ENCODE data around the gene RNF169. TPM values are rescaled to one million over a fixed set of nuclear protein-coding genes. Genes with fewer than 3 reads are reported as not detected.
"Not testable (repeated sequence)": the region's sequence is repeated elsewhere in the genome, so short reads cannot be mapped to it uniquely, and the experiment has no call there.

The RNF169 gene
- polyA plus RNA-seq, 4 donors, result 14.3 to 19.3 (median 18.3) TPM

DNA sequence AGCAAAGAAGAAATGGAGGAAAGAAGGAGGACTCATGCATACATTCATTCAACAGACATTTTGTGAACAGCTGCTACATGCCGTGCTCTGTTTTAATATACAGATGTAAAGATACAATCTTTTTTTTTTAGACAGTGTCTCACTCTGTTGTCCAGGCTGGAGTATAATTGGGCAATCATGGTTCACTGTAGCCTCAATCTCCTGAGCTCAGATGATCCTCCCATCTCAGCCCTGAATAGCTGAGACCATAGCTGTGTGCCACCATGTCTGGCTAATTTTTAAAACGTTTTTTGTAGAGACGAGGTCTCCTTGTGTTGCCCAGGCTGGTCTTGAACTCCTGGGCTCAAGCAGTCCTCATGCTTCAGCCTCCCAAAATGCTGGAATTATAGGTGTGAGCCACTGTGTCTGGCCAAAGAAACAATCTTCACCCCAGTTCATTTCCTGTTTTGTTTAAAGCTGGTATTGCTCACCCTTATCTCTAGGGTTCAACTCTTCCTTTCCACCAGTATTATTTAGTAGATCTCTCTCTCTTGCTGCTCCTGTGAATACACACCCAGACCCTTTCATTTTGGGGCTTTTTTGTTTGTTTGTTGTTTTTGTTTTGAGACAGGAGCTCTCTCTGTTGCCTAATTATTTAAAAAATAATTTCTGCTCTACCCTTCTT, 69.8 kb downstream of the RNF169 start:
- DNase-seq (ENCODE audit: low read depth in 4 of 4, low spot score in 2 of 4), result no peak

DNA sequence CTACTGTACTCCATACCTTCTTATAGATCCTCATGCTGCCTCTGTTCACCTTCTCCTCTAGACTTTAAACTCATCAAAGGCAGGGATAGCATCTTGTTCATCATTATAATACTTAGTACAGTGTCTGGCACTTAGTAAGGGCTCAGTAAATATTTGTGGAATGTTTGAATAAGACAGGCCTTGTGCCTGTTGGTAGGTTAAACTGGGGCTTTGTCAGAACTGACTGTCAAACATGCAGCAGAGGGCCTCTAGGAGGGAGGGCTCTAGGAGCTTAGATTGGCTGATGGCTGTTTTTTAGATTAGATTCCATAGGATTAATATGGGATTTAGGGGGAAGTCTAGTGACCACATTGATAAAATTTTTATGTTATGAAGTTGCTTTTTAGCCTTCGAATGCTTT, 70.8 kb downstream of the RNF169 start:
- no peak for DNase-seq (ENCODE audit: low read depth in 4 of 4, low spot score in 2 of 4)

DNA sequence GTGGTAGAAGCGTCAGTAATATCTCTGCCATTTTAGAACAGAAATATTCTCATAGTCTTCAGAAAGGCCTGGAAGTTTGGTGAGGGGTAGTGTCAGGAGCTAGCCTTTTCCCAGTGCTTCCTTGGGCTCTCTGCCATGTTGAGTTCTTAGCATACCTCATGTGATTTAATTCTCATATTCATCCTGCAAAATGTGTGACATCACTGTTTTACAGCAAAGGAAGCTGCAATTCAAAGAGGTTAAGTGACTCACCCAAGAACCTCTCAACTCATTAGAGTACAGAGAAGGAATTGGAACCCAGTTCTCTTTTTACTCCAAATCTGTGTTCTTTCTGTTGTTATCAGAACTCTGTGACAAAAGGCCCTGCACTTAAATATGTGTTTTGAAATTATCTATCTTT, 72.1 kb downstream of the RNF169 start:
- no peak for DNase-seq (ENCODE audit: low read depth in 4 of 4, low spot score in 2 of 4)

DNA sequence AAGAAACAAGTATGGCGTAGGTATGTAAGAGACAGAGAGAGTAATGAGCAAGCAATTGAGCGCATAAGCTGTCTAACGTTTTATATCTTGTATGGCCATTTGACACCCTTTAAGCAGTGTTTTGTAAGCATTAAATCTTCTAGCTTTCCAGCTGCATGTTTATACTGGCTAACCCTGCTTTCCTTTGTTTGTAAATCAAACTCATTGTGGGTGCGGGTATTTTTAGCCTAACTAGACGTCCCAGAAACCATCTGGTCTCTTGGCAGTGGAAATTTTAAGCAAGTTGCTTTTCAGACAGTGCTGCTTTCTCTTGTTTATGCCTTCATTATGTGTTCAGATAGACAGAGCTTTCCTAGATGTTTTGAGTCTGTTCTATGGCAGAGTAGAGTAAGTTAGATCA, 73.5 kb downstream of the RNF169 start:
- DNase-seq (ENCODE audit: low read depth in 4 of 4, low spot score in 2 of 4), result peak; percentile 68 to 90 (median 86)

DNA sequence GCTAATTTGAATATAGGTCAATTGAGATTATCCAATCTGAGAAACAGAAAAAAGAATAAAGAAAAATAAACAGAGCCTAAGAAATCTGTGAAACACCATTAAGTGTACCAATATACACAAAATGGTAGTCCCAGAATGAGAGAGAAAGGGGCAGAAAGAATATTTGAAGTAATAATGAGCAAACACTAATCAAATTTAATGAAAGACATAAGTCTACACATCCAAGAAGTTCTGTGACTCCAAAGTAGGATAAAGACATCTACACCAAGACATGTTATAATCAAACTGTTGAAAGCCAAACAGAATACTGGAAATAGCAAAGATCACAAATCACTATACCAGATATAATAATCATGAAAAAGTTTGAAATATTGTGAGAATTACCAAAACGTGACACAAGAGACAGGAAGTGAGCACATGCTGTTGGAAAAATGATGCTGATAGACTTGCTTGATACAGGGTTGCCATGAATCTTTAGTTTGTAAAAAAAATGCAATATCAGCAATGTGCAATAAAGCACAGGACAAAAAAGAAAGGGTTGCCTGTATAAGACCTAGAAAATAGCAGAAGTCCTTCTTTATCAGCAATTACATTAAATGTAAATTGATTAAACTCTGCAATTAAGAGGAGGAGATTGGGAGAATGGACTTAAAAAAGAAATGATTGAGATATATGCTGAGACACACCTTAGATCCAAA, 75.8 kb downstream of the RNF169 start:
- DNase-seq (ENCODE audit: low read depth in 4 of 4, low spot score in 2 of 4), result no peak

DNA sequence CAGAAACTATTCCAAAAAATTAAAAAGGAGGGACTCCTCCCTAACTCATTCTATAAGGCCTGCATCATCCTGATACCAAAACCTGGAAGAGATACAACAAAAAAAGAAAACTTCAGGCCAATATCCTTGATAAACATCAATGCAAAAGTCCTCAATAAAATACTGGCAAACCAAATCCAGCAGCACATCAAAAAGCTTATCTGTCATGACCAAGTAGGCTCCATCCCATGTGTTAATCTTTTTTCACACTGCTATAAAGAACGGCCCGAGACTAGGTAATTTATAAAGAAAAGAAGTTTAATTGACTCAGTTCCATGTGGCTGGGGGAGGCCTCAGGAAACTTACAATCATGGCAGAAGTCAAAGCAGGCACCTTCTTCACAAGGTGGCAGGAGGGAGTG, 76.9 kb downstream of the RNF169 start:
- DNase-seq (ENCODE audit: low read depth in 4 of 4, low spot score in 2 of 4), result not testable (repeated sequence)

DNA sequence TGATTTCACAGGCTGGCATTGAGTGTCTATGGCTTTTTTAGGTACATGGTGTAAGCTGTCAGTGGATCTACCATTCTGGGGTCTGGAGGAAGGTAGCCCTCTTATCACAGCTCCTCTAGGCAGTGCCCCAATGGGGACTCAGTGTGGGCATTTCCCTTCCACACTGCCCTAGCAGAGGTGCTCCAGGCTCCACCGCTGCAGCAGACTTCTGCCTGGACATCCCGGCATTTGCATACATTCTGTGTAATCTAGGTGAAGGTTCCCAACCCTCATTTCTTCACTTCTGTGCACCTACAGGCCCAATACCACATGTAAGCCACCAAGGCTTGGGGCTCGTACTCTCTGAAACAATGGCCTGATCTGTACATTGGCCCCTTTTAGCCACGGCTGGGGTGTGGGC, 78.3 kb downstream of the RNF169 start:
- DNase-seq (ENCODE audit: low read depth in 4 of 4, low spot score in 2 of 4), result no peak

DNA sequence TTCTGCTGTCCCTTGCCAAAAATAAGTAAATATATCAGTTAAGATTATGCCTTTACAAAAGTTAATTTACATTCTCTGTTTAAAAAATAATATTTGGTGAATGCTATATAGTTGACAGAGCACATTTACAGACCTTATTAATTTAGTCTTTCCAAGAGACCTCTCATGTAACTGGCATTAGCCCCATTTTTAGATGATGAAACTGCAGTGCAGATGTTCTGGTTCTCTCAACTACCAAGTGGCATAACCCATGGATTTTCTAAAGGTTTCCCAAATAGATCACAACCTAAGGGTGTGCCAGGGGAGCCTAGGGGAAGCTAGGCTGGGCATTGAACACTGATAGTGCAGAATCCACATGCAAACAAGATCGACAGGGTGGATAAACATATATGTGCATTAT, 88.5 kb downstream of the RNF169 start:
- no peak for DNase-seq (ENCODE audit: low read depth in 4 of 4, low spot score in 2 of 4)

DNA sequence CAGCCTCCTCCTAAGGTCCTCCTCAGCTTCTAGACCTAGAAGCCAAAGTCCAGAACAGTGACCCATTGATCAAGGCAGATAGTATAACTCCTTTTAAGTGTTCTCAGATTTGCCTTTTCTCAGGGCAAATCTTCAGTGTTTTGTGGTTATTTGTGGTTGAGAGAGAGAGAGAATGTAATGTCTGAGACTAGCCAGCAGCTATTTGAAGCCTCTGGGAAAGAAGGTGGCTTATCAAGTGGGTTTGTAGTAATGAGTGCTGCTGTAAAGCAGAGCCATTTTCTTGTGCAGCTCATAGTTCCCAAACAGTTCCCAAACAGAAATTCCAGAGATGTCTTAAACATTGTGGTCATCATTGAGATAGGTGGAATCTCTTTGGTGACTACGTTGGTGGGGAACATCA, 89.5 kb downstream of the RNF169 start:
- no peak for DNase-seq (ENCODE audit: low read depth in 4 of 4, low spot score in 2 of 4)

DNA sequence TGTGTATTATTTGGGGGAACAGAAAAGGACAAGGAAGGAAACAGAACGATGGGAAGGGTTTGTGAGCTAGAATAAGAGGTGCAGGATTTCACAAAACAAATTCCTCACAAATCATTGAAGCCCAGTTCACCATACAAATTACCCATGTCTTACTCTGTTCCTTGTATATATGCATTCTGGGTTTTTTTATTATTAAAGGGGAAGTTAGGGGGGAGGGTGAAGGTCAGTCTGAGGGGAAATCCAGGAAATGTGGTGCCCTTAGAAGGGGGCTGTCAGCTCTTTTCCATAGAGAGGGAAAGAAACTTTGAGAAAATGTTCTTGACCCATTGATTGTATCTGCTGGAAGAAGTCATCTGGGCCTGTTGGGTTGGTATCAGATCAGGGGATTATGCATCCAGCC, 90.8 kb downstream of the RNF169 start:
- DNase-seq (ENCODE audit: low read depth in 4 of 4, low spot score in 2 of 4), result no peak

DNA sequence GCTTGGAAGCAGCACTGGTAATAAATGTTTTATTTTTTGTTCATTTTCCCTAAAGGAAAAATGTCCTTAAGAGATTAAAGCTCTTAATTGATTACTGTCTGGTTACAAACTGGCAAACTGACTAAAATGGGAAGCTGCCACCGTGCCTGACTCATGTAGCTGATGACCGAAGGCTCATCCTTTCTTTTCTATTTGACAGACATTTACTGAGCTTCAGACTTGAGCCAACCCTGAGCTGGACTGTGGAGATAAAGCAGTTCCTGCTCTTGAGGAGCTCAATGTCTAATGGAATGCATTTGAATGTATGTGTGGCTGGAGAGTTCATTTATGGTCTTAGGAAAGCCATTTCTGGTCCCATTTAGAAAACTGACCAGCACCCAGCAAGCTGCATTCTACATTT, 91.3 kb downstream of the RNF169 start:
- DNase-seq (ENCODE audit: low read depth in 4 of 4, low spot score in 2 of 4), result no peak

DNA sequence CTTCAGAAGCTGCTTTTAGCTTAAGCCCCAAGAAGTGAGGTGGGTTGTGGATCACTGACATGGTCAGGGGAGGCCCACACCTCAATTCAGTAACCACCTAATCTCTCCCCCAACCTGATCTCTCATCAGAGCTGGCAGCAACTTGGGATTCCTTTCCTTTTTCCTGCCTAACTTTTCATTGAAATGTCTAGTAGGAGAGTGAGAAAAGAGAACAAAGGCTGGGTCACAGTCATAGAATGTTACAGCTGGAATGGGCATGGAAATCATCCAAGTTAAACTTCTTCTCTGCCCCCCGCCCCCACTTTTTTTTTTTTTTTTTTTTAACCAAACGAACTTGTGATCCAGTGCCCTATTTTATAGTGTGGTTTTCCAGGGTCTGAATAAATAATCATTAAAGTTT, 91.8 kb downstream of the RNF169 start:
- no peak for DNase-seq (ENCODE audit: low read depth in 4 of 4, low spot score in 2 of 4)

DNA sequence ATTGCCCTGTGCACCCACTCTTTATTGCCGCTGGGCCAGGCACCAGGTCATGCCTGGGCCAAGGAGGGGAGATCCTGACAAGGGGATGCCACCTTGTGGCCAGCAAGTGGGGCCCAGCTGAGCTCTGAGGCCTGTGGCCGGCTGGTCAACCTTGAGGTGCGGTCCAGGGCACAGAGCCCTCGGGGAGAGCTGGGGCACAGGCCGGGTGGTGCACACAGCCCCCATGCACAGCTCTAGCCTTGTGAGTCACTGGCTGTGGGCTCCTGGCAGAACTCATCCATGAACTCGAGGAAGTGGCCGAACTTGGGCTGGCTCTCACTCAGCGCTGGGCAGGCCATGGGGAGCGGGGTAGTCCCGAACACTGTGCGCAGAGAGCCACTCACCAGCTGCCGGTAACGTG, 94.3 kb downstream of the RNF169 start:
- DNase-seq (ENCODE audit: low read depth in 4 of 4, low spot score in 2 of 4), result no peak

DNA sequence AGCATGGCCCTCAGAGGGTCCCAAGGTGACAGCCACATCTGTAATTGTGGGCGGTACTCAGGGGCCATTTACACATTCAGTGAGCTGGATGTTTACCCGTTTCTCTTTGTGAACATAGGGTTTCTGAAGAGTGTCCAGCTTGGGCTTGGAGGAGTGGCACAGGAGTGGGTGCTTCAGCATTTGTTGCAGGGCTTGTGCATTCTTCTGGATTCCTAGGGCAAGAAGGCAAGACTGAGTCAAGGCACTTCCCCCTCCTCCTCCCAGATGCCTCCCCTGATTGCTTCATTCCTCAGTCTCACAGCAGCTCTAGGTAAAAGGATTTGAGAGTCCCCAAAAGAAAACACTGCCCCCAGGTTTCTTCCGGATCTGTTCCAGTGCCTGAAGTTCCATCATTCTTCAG, 95.4 kb downstream of the RNF169 start:
- DNase-seq (ENCODE audit: low read depth in 4 of 4, low spot score in 2 of 4), result no peak

DNA sequence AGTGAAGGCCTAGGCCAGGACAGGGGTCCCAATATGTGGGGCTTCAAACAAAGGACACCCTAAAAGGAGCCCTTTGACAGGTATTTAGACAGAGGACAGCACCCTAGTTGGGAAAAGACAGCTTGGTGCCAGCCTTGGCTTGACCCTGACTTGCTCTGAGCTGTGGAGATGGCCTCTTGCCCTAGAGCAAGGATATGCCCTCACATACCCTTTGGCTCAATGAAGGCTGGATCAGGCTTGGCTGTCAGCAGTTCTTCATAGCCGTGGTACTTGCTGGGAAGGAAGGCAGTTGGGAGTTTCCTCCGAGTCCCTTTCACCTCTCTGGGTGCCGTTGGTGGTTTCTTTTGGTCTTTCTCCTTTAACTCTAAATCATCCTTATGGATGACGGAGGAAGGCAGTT, 96.2 kb downstream of the RNF169 start:
- no peak for DNase-seq (ENCODE audit: low read depth in 4 of 4, low spot score in 2 of 4)

DNA sequence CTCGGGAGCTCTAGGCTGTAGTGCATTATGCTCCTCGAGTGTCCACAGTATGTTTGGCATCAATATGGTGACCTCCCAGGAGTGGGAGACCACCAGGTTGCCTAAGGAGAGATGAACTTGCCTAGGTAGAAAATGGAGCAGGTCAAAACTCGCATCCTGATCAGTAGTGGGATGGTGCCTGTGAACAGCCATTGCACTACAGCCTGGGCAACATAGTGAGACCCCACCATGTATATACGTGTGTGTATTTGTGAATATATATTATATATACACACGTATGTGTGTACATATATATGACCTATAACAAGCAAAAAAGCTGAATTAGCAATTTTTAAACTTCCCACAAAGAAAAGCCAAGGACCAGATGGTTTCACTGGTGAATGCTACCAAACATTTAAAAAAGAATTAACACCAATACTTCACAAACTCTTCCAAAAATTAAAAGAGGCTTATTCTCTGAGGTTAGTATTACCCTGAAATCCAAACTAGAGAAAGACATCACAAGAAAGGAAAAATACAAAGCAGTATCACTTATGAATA, 97.4 kb downstream of the RNF169 start:
- no peak for DNase-seq (ENCODE audit: low read depth in 4 of 4, low spot score in 2 of 4)

DNA sequence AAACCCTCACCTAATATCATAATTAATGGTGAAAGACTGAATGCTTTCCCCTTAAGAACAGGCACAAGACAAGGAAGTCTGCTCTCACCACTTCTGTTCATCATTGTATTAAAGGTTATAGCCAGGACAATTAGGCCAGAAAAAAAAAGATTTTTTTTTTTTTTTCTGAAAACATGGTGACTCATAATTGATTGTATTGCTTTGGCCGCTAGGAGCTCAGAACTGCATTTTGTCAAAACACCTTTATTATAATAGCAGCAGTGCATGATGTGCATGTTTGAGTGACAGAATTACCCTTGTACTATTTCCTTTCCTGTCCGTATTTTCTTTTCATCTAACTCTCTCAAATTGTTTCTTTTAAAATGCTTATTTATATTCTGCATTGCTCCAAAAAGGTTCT, 98.1 kb downstream of the RNF169 start:
- no peak for DNase-seq (ENCODE audit: low read depth in 4 of 4, low spot score in 2 of 4)

DNA sequence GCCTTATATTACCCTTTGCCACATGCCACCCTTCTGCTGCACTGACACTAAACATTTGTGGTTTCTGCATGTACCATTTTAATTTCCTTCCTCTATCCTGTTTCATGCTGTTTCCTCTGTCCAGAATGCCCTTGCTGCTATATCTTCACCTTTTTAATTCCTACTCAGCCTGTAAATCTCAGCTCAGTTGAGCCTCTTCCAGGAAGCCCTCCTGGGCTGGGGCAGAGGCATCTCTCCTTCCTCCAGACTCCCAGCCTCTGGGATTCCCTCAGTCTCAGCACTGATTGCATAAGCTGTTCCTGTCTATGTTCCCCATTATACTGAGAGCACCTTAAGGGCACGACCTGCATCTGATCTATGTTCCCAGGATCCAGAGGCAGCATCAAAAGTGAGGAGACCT, 98.7 kb downstream of the RNF169 start:
- no peak for DNase-seq (ENCODE audit: low read depth in 4 of 4, low spot score in 2 of 4)

DNA sequence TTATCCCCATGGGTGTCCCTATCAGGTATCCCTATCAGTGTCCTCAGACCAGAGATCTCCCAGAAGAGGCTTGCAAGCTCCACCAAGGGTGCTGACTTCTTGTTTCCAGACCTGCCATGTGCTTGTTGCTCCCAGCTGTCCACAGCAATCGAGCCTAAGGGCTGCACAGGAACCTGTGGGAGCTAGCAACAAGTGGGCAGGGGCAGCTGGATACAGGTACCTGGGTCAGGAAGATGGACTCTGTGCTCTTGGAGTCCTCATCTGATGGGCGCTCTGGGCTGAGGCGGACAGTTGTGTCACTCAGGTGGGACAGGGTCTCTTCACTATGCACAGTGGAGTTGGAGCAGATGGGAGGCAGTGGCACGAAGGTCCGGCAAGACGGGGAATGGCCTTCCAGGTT, 99.2 kb downstream of the RNF169 start:
- DNase-seq (ENCODE audit: low read depth in 4 of 4, low spot score in 2 of 4), result no peak

DNA sequence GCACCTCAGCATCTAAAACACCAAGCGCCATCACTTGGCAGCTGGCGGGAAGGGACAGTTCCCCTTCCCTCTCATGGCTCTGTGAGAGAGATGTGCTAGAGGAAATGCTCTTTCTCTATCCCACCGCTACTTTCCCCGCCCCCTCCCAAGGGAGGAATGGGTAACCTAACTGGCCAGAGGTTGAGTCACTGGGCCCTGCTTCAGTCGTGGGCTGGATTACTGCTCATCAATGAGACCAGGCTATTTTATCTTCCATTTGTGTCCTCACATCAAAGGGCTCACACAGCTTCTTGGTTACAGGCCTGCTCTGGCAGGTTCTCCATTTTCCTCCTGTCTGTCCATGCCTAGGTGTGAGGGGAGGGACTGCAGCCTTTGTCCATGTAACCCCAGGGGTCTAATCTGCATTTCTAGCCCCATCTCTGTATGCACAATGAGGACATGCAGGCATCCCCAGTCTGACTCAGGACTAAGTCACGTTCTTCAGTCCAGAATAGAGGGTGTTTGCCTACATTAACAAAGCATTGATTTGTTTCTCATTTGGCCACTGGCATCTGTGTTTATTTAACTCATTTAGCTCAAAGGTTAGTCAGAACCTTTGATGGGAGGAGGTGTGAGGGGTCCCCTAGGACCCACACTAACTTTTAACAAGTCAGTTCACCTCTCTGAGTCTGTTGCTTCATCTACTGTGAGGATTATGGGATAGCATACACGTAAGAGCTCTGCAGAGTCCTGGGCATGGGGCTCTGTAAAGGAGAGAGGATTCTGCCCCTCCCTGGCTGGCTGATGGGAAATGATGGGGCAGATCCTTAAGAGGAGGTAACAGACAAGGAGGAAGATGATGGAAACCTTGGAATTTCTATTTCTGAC, 101.1 kb downstream of the RNF169 start:
- no peak for DNase-seq (ENCODE audit: low read depth in 4 of 4, low spot score in 2 of 4)

DNA sequence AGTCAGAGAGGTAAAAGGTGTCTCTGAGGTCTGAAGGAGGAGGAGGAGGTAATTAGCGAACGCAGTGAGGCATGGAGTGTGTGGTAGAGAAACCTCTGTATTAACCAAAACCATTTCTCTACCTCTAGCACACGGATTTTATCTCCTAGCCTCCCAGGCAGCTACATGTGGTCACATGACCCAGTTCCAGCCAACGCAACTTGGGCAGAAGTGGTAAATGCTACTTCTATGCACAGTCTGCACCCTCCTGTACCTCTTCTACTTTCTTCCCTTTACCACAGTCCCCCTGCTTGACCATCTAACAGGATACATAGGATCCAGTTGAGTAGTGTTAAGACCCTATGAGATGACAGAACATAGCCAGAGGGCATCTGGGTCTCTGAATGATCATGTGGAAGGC, 104.6 kb downstream of the RNF169 start:
- no peak for DNase-seq (ENCODE audit: low read depth in 4 of 4, low spot score in 2 of 4)
